ENCODE results near the gene LSR. TPM values are rescaled to one million over a fixed set of nuclear protein-coding genes. Genes with fewer than 3 reads are reported as not detected.

Gene LSR, protein sequence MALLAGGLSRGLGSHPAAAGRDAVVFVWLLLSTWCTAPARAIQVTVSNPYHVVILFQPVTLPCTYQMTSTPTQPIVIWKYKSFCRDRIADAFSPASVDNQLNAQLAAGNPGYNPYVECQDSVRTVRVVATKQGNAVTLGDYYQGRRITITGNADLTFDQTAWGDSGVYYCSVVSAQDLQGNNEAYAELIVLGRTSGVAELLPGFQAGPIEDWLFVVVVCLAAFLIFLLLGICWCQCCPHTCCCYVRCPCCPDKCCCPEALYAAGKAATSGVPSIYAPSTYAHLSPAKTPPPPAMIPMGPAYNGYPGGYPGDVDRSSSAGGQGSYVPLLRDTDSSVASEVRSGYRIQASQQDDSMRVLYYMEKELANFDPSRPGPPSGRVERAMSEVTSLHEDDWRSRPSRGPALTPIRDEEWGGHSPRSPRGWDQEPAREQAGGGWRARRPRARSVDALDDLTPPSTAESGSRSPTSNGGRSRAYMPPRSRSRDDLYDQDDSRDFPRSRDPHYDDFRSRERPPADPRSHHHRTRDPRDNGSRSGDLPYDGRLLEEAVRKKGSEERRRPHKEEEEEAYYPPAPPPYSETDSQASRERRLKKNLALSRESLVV
- total RNA-seq, result 100 to 1,000 TPM in 4 of 6 experiments, 10 to 100 TPM in 2; 96.6 to 138 (median 112) TPM
- long read RNA-seq, partial matches to known transcripts, result 7 of 8 reads
- long read RNA-seq, other reads (novel, unspliced or antisense), result 0 of 8 reads

DNA sequence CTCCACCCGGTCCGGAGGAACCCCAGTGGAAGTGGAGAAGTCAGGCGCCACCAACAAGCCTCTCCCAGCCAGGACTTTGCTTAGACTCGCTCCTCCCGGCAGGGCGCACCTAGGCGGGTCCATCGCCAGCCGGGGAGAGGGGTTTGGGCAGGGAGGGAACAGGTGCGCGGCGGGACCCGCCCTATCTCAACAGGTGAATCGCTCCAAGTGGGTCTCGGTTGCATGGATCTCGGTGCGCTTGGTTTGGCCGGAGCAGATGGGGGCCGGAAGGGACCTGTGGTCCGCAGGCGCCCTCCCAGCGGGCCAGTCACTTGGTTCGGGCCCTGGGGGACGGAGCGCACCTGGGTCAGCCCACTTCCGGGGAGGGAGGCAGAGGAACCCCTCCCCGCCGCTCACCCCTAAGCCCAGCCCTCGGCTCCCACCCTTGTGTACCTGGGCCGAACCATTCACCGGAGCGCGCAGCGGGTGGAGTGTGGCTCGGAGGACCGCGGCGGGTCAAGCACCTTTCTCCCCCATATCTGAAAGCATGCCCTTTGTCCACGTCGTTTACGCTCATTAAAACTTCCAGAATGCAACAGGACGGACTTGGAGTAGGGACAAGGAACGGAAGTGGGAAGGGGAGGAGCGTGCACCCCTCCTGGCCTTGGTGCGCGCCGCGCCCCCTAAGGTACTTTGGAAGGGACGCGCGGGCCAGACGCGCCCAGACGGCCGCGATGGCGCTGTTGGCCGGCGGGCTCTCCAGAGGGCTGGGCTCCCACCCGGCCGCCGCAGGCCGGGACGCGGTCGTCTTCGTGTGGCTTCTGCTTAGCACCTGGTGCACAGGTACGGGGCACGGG is at the start of gene LSR:
TSS of gene LSR (plus strand) at position 693 of the 836 bp plus-strand sequence. CDS start at position 714, 21 bp downstream.
- peaks cover 0 to 7% (median 2%) of the 10 kb centered on the region in 4 donors for H3K4me1 ChIP-seq
- TF ChIP-seq, protein P1, sequence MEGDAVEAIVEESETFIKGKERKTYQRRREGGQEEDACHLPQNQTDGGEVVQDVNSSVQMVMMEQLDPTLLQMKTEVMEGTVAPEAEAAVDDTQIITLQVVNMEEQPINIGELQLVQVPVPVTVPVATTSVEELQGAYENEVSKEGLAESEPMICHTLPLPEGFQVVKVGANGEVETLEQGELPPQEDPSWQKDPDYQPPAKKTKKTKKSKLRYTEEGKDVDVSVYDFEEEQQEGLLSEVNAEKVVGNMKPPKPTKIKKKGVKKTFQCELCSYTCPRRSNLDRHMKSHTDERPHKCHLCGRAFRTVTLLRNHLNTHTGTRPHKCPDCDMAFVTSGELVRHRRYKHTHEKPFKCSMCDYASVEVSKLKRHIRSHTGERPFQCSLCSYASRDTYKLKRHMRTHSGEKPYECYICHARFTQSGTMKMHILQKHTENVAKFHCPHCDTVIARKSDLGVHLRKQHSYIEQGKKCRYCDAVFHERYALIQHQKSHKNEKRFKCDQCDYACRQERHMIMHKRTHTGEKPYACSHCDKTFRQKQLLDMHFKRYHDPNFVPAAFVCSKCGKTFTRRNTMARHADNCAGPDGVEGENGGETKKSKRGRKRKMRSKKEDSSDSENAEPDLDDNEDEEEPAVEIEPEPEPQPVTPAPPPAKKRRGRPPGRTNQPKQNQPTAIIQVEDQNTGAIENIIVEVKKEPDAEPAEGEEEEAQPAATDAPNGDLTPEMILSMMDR (IDR thresholded peaks at IDR 0.05), result peak in 1 of 4 donors; percentile 11
- TF ChIP-seq POLR2A (IDR thresholded peaks at IDR 0.05), result peak; percentile 84
- peak; percentile 91 to 96 (median 94) for DNase-seq
- intact Hi-C loops (cut with DNase I), result no loop called here
- 0% methylated on average over 4 of the region's 69 CpGs for WGBS (ENCODE audit: insufficient coverage, low coverage, low lambda C conversion rate, missing lambda C conversion rate)
- peak; percentile 88 to 94 (median 90) for ATAC-seq
- no peaks in the 10 kb centered on the region for H3K9me3 ChIP-seq
- peaks cover 0 to 6% (median 2%) of the 10 kb centered on the region in 4 donors for H3K36me3 ChIP-seq
- H3K27me3 ChIP-seq, result no peaks in the 10 kb centered on the region
- peak within 1 kb of the TSS; percentile 68 to 99 (median 98) for H3K27ac ChIP-seq
- peak within 1 kb of the TSS; percentile 70 to 88 (median 81) for H3K4me3 ChIP-seq

DNA sequence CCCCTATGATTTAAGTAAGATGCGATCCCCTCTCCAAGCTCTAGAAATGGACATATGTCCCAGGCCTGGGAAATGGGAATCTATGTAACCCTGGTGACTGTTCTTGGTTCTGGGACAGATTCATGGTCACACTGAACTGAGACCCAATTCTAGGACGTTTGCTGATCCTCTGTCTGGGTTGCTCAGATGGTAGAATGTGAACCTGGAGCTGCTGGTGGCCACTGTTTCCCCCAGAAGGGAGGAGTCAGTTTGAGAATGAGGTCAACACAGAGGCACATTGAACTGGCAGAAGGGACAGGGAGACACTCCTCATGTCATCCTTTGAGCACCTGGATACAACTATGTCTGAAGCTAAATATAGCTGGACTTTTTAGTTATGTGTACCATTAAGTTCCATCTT is 49.3 kb upstream of the LSR start:
- H3K9me3 ChIP-seq, result no peaks in the 10 kb centered on the region
- H3K4me3 ChIP-seq, result no peak overlapping the region
- intact Hi-C loops (cut with DNase I), result no loop called here
- H3K27ac ChIP-seq, result no peak overlapping the region
- H3K4me1 ChIP-seq, result peaks cover 0 to 26% (median 8%) of the 10 kb centered on the region in 4 donors
- TF ChIP-seq, protein P1 (IDR thresholded peaks at IDR 0.05), result no peak
- TF ChIP-seq POLR2A (IDR thresholded peaks at IDR 0.05), result no peak
- DNase-seq (no peak), ATAC-seq (no peak)
- no peaks in the 10 kb centered on the region for H3K36me3 ChIP-seq
- H3K27me3 ChIP-seq, result no peaks in the 10 kb centered on the region
- WGBS (ENCODE audit: insufficient coverage, low coverage, low lambda C conversion rate, missing lambda C conversion rate), result 83% methylated on average over 1 of the region's 2 CpGs

DNA sequence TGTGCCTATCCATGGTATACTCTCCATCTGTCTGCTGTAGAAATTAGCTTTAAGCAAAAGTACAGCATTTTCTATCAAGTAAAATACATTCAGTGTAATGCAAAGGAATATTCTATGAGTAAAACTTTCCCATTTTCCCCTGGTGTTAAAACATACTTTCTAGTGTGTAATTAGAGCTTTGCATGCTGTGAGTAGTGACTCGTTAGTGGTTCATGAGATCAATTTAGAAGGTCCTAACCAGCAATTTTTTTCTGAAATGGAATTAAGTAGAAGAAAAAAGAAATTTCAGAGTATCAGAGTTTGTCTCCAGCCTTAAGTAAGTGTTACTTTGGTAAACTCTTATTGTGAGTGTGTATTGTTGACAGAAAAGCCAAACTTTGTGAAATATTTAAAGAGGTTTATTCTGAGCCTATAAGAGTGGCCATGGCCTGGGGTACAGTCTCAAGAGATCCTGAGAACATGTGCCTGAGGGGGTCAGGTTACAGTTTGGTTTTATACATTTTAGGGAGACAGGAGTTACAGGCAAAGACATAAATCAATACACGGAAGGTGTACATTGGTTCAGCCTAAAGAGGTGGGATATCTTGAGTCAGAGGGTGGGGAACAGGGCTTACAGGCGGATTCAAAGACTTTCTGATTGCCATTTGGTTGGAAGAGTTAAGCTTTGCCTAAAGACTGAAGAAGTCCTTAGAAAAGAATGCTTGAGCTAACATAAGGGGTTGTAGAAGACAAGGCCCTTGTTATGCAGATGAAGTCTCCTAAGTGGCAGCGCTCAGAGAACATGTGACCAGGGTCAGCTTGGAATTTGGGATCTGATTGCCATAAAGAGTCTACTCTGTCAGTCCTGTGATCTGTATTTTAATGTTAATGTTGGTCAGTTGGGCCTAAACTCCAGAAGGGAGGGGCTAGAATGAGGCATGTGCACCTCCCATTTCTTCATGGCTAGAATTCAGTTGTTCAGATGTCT is 45.8 kb upstream of the LSR start:
- intact Hi-C loops (cut with DNase I), result no loop called here
- H3K9me3 ChIP-seq, result no peaks in the 10 kb centered on the region
- 85% methylated on average over 4 of the region's 4 CpGs for WGBS (ENCODE audit: insufficient coverage, low coverage, low lambda C conversion rate, missing lambda C conversion rate)
- no peaks in the 10 kb centered on the region for H3K36me3 ChIP-seq
- no peaks in the 10 kb centered on the region for H3K27me3 ChIP-seq
- H3K27ac ChIP-seq, result no peak overlapping the region
- DNase-seq (peak in 1 of 3 donors; percentile 7), ATAC-seq (no peak)
- H3K4me3 ChIP-seq, result no peak overlapping the region
- TF ChIP-seq POLR2A (IDR thresholded peaks at IDR 0.05), result no peak
- TF ChIP-seq, protein P1 (IDR thresholded peaks at IDR 0.05), result no peak
- H3K4me1 ChIP-seq, result no peaks in the 10 kb centered on the region
